Neural cell (in vitro differentiated cells): Measurements from ENCODE around the gene ELOVL7. TPM values are rescaled to one million over a fixed set of nuclear protein-coding genes. Genes with fewer than 3 reads are reported as not detected.

ENCODE experiments used
- H2AFZ ChIP-seq: fragments of 200-600, 300-800 bp; sonication (generic), shearing (Covaris generic); 2 replicates; pipeline ENCODE4 v1.6.0; 2014; ENCODE audit warnings: low read depth, mild to moderate bottlenecking, antibody characterized with exemption, low read length, moderate library complexity
- H3F3A ChIP-seq: fragments of 200-600 bp; shearing (Covaris generic); 2 replicates; pipeline ENCODE4 v1.6.1; 2016; ENCODE audit warnings: mild to moderate bottlenecking, moderate library complexity, mixed read lengths, antibody characterized with exemption, low read length; ENCODE audit not compliant: insufficient read depth, poor library complexity, severe bottlenecking
- H3K27ac ChIP-seq: fragments of 200-600, 300-800 bp; sonication (generic), shearing (Covaris generic); 2 replicates; pipeline ENCODE4 v1.5.1; 2014; ENCODE audit warnings: mild to moderate bottlenecking, low read length, moderate library complexity
- H3K27me3 ChIP-seq: fragments of 300-800, 200-600 bp; sonication (generic), shearing (Covaris generic); 2 replicates; pipeline ENCODE4 v1.6.0; 2014; ENCODE audit warnings: mild to moderate bottlenecking, low read depth, low read length, moderate library complexity; ENCODE audit not compliant: insufficient read depth
- H3K36me3 ChIP-seq: fragments of 300-800, 200-600 bp; sonication (generic), shearing (Covaris generic); 2 replicates; pipeline ENCODE4 v1.5.1; 2014; ENCODE audit warnings: mild to moderate bottlenecking, antibody characterized with exemption, low read length, moderate library complexity; ENCODE audit not compliant: insufficient read depth
- H3K4me2 ChIP-seq: fragments of 300-800, 200-600 bp; sonication (generic), shearing (Covaris generic); 2 replicates; pipeline ENCODE4 v1.6.0; 2014; ENCODE audit warnings: mild to moderate bottlenecking, low read length
- H3K4me3 ChIP-seq: fragments of 300-800, 200-600 bp; sonication (generic), shearing (Covaris generic); 2 replicates; pipeline ENCODE4 v1.5.1; 2014; ENCODE audit warnings: mild to moderate bottlenecking, low read length, moderate library complexity
- H3K79me2 ChIP-seq: fragments of 200-600 bp; shearing (Covaris generic); replicated peaks from 2 replicates; pipeline ENCODE4 v1.6.0; 2014; ENCODE audit warnings: mild to moderate bottlenecking, low read length, moderate library complexity; ENCODE audit not compliant: insufficient read depth
- H3K9ac ChIP-seq: fragments of 300-800, 200-600 bp; sonication (generic), shearing (Covaris generic); 2 replicates; pipeline ENCODE4 v1.6.1; 2016; ENCODE audit warnings: mild to moderate bottlenecking, low read length, mixed read lengths
- H3K9me2 ChIP-seq: fragments of 200-600 bp; shearing (Covaris generic); 2 replicates; pipeline ENCODE4 v1.6.1; 2016; ENCODE audit warnings: mild to moderate bottlenecking, low read length, mixed read lengths; ENCODE audit not compliant: insufficient read depth
- H3K9me3 ChIP-seq: fragments of 200-600, 300-800 bp; sonication (generic), shearing (Covaris generic); 2 replicates; pipeline ENCODE4 v1.6.1; 2016; ENCODE audit warnings: mild to moderate bottlenecking, mixed run types, low read length, moderate library complexity, mixed read lengths
- H4K20me1 ChIP-seq: fragments of 200-600 bp; shearing (Covaris generic); 2 replicates; pipeline ENCODE4 v1.6.1; 2016; ENCODE audit warnings: mild to moderate bottlenecking, mixed run types; ENCODE audit not compliant: insufficient read depth
- EP300 ChIP-seq: fragments of 450-650 bp; conservative IDR thresholded peaks from 2 replicates; pipeline ENCODE4 v1.6.1; 2014; ENCODE audit warnings: antibody characterized with exemption, mild to moderate bottlenecking, moderate library complexity; ENCODE audit not compliant: poor library complexity, severe bottlenecking
- EZH2 ChIP-seq: fragments of 200-600, 300-800 bp; shearing (Covaris generic), sonication (generic); IDR thresholded peaks from 2 replicates; pipeline ENCODE4 v1.6.1; 2014; ENCODE audit warnings: antibody characterized with exemption, low read length, borderline replicate concordance, mild to moderate bottlenecking; ENCODE audit not compliant: insufficient read depth, poor library complexity, severe bottlenecking
- MXI1 ChIP-seq: fragments of 450-650 bp; conservative IDR thresholded peaks from 2 replicates; pipeline ENCODE4 v1.6.1; 2014; ENCODE audit warnings: antibody characterized with exemption, mild to moderate bottlenecking; ENCODE audit not compliant: poor library complexity, severe bottlenecking
- POLR2AphosphoS5 ChIP-seq: IDR thresholded peaks from 2 replicates; pipeline ENCODE4 v1.6.1; 2012
- RAD21 ChIP-seq: fragments of 450-650 bp; conservative IDR thresholded peaks from 2 replicates; pipeline ENCODE4 v1.6.1; 2014; ENCODE audit warnings: antibody characterized with exemption, mild to moderate bottlenecking, moderate library complexity
- SMC3 ChIP-seq: fragments of 450-650 bp; conservative IDR thresholded peaks from 2 replicates; pipeline ENCODE4 v1.6.1; 2014; ENCODE audit warnings: antibody characterized with exemption, mild to moderate bottlenecking, moderate library complexity; ENCODE audit not compliant: poor library complexity
- TAF1 ChIP-seq: IDR thresholded peaks from 2 replicates; pipeline ENCODE4 v1.6.1; 2012; ENCODE audit warnings: low read depth
- polyA plus RNA-seq: library from polyadenylated mRNA; depleted of rRNA; stranded (reverse); fragments of >200 nt; gene quantifications from 2 replicates; pipeline ENCODE4 v1.2.3, GENCODE V29; 2014
- TF ChIP-seq, protein P1 (sequence below): IDR thresholded peaks from 2 replicates; pipeline ENCODE4 v1.6.1; 2012; ENCODE audit warnings: borderline replicate concordance
- TF ChIP-seq, protein P2 (sequence below): fragments of 450-650 bp; IDR thresholded peaks from 2 replicates; pipeline ENCODE4 v1.5.1; 2014; ENCODE audit warnings: antibody characterized with exemption, mild to moderate bottlenecking, moderate library complexity; ENCODE audit not compliant: poor library complexity, severe bottlenecking

Gene ELOVL7
- polyA plus RNA-seq, 1 donor from 2014 or later, result 3.9 TPM

DNA sequence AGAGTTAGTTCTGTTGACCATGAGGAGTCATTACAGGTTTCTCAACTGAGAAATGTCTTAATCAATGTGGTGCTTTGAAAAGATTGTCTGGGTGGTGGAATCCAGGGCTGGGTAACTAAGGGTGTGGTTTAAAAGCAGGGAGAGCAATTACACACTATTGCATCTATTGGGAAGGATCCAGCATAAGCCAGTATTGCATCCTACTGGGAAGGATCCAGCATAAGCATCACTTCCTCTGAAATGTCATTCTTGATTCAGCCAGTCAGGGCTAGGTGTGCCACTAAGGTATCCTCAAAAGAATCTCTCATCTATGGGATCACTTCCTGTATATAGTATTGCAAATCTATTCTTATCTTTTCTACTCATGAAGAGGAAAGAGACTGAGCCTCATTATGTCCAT lies 38.6 kb downstream of the ELOVL7 start:
- H3F3A ChIP-seq, result no peaks in the 10 kb centered on the region
- H3K9me3 ChIP-seq, result no peaks in the 10 kb centered on the region
- H4K20me1 ChIP-seq, result no peaks in the 10 kb centered on the region
- no peaks in the 10 kb centered on the region for H3K27me3 ChIP-seq
- no peak overlapping the region for H3K27ac ChIP-seq
- H3K79me2 ChIP-seq, result no peaks in the 10 kb centered on the region
- no peak overlapping the region for H3K4me2 ChIP-seq
- H3K36me3 ChIP-seq, result no peaks in the 10 kb centered on the region
- no peaks in the 10 kb centered on the region for H3K9me2 ChIP-seq
- TF ChIP-seq EP300, result no peak
- TF ChIP-seq SMC3, result no peak
- no peak for TF ChIP-seq EZH2
- TF ChIP-seq, protein P1, sequence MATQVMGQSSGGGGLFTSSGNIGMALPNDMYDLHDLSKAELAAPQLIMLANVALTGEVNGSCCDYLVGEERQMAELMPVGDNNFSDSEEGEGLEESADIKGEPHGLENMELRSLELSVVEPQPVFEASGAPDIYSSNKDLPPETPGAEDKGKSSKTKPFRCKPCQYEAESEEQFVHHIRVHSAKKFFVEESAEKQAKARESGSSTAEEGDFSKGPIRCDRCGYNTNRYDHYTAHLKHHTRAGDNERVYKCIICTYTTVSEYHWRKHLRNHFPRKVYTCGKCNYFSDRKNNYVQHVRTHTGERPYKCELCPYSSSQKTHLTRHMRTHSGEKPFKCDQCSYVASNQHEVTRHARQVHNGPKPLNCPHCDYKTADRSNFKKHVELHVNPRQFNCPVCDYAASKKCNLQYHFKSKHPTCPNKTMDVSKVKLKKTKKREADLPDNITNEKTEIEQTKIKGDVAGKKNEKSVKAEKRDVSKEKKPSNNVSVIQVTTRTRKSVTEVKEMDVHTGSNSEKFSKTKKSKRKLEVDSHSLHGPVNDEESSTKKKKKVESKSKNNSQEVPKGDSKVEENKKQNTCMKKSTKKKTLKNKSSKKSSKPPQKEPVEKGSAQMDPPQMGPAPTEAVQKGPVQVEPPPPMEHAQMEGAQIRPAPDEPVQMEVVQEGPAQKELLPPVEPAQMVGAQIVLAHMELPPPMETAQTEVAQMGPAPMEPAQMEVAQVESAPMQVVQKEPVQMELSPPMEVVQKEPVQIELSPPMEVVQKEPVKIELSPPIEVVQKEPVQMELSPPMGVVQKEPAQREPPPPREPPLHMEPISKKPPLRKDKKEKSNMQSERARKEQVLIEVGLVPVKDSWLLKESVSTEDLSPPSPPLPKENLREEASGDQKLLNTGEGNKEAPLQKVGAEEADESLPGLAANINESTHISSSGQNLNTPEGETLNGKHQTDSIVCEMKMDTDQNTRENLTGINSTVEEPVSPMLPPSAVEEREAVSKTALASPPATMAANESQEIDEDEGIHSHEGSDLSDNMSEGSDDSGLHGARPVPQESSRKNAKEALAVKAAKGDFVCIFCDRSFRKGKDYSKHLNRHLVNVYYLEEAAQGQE, result no peak
- TF ChIP-seq POLR2AphosphoS5, result no peak
- no peak for TF ChIP-seq TAF1
- no peak for TF ChIP-seq MXI1
- no peak for TF ChIP-seq RAD21
- TF ChIP-seq, protein P2, sequence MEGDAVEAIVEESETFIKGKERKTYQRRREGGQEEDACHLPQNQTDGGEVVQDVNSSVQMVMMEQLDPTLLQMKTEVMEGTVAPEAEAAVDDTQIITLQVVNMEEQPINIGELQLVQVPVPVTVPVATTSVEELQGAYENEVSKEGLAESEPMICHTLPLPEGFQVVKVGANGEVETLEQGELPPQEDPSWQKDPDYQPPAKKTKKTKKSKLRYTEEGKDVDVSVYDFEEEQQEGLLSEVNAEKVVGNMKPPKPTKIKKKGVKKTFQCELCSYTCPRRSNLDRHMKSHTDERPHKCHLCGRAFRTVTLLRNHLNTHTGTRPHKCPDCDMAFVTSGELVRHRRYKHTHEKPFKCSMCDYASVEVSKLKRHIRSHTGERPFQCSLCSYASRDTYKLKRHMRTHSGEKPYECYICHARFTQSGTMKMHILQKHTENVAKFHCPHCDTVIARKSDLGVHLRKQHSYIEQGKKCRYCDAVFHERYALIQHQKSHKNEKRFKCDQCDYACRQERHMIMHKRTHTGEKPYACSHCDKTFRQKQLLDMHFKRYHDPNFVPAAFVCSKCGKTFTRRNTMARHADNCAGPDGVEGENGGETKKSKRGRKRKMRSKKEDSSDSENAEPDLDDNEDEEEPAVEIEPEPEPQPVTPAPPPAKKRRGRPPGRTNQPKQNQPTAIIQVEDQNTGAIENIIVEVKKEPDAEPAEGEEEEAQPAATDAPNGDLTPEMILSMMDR, result no peak
- H2AFZ ChIP-seq, result no peak overlapping the region
- H3K9ac ChIP-seq, result no peak overlapping the region
- no peak overlapping the region for H3K4me3 ChIP-seq

DNA sequence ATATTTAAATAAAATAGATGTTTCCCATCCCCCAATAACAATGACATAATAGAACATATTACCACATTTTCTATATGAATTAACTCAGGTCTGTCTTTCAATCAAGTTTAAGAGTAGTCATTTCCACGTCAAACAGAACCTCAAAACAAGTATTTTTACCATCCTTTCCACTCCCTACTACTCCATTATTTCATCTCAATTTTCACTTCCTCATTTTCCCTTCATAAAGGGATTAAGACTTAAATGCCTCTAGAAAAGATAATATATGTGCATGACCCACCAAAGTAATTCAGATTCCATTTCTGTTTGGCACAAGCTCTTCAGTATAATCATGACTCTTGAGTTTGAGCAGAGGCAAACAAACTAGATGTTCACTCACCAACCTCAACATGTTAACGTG lies 40.4 kb downstream of the ELOVL7 start:
- Histone ChIP-seq H2AFZ (no peak overlapping the region), H4K20me1 (no peaks in the 10 kb centered on the region), H3K4me2 (no peak overlapping the region), H3K36me3 (no peaks in the 10 kb centered on the region), H3K27ac (no peak overlapping the region), H3K4me3 (no peak overlapping the region), H3K9me3 (no peaks in the 10 kb centered on the region), H3K9me2 (no peaks in the 10 kb centered on the region), H3K79me2 (no peaks in the 10 kb centered on the region), H3K27me3 (no peaks in the 10 kb centered on the region), H3F3A (no peaks in the 10 kb centered on the region), H3K9ac (no peak overlapping the region)
- no peak for TF ChIP-seq TAF1
- no peak for TF ChIP-seq EZH2
- TF ChIP-seq RAD21, result no peak
- TF ChIP-seq, protein P2, result no peak
- no peak for TF ChIP-seq SMC3
- no peak for TF ChIP-seq MXI1
- TF ChIP-seq POLR2AphosphoS5, result no peak
- TF ChIP-seq EP300, result no peak
- TF ChIP-seq, protein P1, result no peak
